NCI-H2081 treated with DMSO at 0.1 percent for 48 hours (cell line): ENCODE results near the gene GARRE1.
"Not testable (repeated sequence)": the region's sequence is repeated elsewhere in the genome, so short reads cannot be mapped to it uniquely, and the experiment has no call there.

Experiments
- DNase-seq: peaks from one replicate; lab custom pipeline; 2025; lab: John Stamatoyannopoulos, UW

The GARRE1 gene

GRCh38 chr19:34232566-34233481 lies 21.5 kb upstream of the GARRE1 start:
- DNase-seq = no peak

DNA sequence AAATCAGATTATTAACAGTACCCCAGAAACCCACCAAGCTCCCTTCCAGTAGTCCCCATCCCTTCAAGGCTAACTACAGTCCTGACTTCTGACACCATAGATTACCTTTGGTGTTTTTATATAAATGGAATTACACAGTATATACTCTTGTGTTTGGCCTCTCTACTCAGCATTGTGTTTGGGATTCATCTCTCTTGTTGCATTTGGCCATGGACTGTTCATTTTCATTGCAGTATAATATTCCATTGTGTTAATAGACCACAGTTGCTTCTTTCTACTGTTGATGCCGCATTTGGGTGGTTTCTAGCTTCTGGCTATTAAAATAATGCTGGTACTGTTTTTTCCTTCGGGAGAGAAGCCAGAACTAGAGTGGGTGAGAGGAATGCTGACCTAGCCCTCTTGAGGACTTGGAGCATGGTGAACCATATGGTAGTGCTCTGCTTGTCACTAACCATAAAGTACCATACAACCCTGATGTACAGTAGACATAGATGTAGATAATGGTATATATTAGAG lies 18.9 kb upstream of the GARRE1 start:
- DNase-seq = no peak

DNA sequence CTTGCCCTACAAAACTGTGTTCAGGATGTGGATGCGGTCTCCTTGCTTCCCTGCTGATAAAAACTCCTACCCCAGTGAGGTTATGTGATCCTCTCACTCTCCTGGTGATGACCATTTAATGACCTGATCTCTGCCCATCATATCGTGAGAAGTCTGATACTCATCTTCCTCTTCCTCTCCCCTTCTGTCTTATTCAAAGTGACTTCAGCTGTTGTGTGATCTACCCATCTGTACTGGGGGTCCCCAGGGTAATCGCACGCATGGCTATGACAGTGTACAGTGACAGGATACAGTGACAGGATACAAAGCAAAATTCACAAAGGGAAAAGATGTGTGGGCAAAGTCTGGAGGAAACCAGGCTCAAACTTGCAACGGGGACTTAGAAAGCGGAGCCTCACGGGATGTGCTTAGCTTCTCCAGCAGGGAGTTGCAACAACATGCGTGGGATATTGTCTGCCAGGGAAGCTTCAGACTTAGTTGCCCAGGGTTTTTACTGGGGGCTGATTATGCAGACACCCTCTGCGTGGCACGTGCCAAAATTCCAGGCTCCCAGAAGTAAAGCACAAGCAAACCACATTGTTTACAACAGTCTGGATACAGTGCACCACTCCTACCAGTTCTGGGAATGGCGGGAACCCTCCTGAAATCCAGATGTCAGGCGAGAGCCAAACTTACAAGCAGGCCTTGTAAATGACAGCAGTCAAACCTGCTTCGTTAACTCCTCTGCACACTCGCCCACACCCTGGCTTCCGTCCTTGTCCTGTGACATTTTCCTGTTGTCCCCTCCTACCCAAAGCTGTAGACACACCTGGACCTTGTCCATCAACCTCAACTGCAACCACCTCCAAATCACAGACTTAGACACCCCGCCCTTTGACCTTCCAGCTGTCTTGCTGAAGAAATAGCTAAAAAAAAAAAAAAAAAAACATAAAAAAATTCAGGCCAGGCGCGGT lies 18.0 kb upstream of the GARRE1 start:
- no peak for DNase-seq

GRCh38 chr19:34237283-34237682 lies 17.1 kb upstream of the GARRE1 start:
- DNase-seq = no peak

- DNase-seq = no peak
Measured at GRCh38 chr19:34237939-34238338, 16.4 kb upstream of the GARRE1 start.

GRCh38 chr19:34241513-34242337 lies 12.6 kb upstream of the GARRE1 start:
- no peak for DNase-seq

GRCh38 chr19:34243138-34243875 lies 11.0 kb upstream of the GARRE1 start:
- DNase-seq = not testable (repeated sequence)

DNA sequence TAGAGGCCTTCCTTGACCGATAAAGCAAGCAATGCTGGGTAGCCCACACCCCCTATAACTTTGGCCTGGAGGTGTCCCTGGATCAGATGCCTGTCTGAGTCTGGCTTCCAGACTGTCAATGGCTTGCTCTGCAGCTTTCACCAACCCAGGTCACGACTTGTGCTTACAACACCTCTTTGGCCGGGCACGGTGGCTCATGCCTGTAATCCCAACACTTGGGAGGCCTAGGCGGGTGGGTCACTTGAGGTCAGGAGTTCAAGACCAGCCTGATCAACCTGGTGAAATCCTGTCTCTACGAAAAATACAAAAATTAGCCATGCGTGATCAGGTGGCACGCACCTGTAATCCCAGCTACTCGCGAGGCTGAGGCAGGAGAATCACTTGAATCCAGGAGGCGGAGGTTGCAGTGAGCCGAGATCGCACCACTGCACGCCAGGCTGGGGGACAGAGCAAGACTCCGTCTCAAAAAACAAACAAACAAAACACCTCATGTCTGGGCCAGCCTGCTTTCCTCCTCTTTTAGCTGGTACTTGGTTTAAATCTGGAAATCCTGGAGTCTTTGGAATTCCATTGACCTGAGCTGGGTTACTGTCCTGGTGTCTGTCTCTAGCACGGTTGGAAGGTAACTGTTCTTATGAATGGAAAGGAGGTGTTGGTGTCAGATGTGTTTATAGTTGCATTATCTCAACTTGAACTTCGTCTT lies 10.3 kb upstream of the GARRE1 start:
- DNase-seq = no peak

GRCh38 chr19:34244611-34245299 lies 9.6 kb upstream of the GARRE1 start:
- no peak for DNase-seq

- DNase-seq = no peak
Measured at GRCh38 chr19:34246340-34246739, 8.0 kb upstream of the GARRE1 start.

- DNase-seq = no peak
Measured at GRCh38 chr19:34248941-34249340, 5.4 kb upstream of the GARRE1 start.

- not testable (repeated sequence) for DNase-seq
Measured at GRCh38 chr19:34253167-34253566, 1.2 kb upstream of the GARRE1 start.

GRCh38 chr19:34253681-34254045 lies 691 bp upstream of the GARRE1 start:
- DNase-seq = not testable (repeated sequence)

- DNase-seq = no peak
Measured at GRCh38 chr19:34254698-34255432, 511 bp downstream of the GARRE1 start.

- no peak for DNase-seq
Measured at GRCh38 chr19:34255546-34255945, 1.2 kb downstream of the GARRE1 start.

GRCh38 chr19:34256835-34257558 lies 2.6 kb downstream of the GARRE1 start:
- DNase-seq = no peak

GRCh38 chr19:34257559-34257924 lies 3.2 kb downstream of the GARRE1 start:
- no peak for DNase-seq

- no peak for DNase-seq
Measured at GRCh38 chr19:34259367-34260095, 5.2 kb downstream of the GARRE1 start.
